Measurements from ENCODE around the gene SH3BP4. TPM values are rescaled to one million over a fixed set of nuclear protein-coding genes. Genes with fewer than 3 reads are reported as not detected.

SH3BP4 gene
- total and polyA plus RNA-seq, 2 of the 8 experiments (the other 6 are each of a cell fraction or from before 2014, with no cell fraction given) = 28.3 to 35.4 TPM

DNA sequence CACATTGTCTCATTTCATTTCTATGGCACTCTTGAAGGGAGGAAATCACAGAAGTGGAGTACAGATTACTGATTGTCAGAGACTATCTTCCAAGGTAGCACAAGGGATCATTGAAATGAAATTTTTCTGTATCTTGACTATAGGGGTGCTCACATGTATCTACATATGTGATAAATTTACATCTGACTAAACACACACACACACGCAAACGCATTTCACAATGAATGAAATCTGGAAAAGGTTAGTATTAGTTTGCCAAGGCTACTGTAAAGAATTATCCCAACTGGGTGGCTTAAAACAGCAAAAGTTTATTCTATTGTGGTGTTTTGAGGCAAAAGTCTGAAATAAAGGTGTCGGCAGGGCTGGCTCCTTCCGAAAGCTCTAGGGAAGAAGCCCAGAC is 144.6 kb downstream of the SH3BP4 start (continued):
- TF ChIP-seq, protein P1, sequence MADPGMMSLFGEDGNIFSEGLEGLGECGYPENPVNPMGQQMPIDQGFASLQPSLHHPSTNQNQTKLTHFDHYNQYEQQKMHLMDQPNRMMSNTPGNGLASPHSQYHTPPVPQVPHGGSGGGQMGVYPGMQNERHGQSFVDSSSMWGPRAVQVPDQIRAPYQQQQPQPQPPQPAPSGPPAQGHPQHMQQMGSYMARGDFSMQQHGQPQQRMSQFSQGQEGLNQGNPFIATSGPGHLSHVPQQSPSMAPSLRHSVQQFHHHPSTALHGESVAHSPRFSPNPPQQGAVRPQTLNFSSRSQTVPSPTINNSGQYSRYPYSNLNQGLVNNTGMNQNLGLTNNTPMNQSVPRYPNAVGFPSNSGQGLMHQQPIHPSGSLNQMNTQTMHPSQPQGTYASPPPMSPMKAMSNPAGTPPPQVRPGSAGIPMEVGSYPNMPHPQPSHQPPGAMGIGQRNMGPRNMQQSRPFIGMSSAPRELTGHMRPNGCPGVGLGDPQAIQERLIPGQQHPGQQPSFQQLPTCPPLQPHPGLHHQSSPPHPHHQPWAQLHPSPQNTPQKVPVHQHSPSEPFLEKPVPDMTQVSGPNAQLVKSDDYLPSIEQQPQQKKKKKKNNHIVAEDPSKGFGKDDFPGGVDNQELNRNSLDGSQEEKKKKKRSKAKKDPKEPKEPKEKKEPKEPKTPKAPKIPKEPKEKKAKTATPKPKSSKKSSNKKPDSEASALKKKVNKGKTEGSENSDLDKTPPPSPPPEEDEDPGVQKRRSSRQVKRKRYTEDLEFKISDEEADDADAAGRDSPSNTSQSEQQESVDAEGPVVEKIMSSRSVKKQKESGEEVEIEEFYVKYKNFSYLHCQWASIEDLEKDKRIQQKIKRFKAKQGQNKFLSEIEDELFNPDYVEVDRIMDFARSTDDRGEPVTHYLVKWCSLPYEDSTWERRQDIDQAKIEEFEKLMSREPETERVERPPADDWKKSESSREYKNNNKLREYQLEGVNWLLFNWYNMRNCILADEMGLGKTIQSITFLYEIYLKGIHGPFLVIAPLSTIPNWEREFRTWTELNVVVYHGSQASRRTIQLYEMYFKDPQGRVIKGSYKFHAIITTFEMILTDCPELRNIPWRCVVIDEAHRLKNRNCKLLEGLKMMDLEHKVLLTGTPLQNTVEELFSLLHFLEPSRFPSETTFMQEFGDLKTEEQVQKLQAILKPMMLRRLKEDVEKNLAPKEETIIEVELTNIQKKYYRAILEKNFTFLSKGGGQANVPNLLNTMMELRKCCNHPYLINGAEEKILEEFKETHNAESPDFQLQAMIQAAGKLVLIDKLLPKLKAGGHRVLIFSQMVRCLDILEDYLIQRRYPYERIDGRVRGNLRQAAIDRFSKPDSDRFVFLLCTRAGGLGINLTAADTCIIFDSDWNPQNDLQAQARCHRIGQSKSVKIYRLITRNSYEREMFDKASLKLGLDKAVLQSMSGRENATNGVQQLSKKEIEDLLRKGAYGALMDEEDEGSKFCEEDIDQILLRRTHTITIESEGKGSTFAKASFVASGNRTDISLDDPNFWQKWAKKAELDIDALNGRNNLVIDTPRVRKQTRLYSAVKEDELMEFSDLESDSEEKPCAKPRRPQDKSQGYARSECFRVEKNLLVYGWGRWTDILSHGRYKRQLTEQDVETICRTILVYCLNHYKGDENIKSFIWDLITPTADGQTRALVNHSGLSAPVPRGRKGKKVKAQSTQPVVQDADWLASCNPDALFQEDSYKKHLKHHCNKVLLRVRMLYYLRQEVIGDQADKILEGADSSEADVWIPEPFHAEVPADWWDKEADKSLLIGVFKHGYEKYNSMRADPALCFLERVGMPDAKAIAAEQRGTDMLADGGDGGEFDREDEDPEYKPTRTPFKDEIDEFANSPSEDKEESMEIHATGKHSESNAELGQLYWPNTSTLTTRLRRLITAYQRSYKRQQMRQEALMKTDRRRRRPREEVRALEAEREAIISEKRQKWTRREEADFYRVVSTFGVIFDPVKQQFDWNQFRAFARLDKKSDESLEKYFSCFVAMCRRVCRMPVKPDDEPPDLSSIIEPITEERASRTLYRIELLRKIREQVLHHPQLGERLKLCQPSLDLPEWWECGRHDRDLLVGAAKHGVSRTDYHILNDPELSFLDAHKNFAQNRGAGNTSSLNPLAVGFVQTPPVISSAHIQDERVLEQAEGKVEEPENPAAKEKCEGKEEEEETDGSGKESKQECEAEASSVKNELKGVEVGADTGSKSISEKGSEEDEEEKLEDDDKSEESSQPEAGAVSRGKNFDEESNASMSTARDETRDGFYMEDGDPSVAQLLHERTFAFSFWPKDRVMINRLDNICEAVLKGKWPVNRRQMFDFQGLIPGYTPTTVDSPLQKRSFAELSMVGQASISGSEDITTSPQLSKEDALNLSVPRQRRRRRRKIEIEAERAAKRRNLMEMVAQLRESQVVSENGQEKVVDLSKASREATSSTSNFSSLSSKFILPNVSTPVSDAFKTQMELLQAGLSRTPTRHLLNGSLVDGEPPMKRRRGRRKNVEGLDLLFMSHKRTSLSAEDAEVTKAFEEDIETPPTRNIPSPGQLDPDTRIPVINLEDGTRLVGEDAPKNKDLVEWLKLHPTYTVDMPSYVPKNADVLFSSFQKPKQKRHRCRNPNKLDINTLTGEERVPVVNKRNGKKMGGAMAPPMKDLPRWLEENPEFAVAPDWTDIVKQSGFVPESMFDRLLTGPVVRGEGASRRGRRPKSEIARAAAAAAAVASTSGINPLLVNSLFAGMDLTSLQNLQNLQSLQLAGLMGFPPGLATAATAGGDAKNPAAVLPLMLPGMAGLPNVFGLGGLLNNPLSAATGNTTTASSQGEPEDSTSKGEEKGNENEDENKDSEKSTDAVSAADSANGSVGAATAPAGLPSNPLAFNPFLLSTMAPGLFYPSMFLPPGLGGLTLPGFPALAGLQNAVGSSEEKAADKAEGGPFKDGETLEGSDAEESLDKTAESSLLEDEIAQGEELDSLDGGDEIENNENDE (IDR thresholded peaks at IDR 0.05; ENCODE audit: insufficient replicate concordance, low read length) = no peak
- TF ChIP-seq, protein P2, sequence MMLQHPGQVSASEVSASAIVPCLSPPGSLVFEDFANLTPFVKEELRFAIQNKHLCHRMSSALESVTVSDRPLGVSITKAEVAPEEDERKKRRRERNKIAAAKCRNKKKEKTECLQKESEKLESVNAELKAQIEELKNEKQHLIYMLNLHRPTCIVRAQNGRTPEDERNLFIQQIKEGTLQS (IDR thresholded peaks at IDR 0.05; ENCODE audit: insufficient read depth, low read depth, low read length) = no peak
- no peak for TF ChIP-seq SP4 (IDR thresholded peaks at IDR 0.05; ENCODE audit: low read length)
- TF ChIP-seq, protein P3, sequence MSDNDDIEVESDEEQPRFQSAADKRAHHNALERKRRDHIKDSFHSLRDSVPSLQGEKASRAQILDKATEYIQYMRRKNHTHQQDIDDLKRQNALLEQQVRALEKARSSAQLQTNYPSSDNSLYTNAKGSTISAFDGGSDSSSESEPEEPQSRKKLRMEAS (IDR thresholded peaks at IDR 0.05) = no peak
